DND-41 (cell line): ENCODE data around the gene CYB5A.

Experiments used
- ATAC-seq: fragments of 200-7000 bp; cut with Tn5 transposase; 3 replicates; pipeline ENCODE4 v1.9.1; 2021; ENCODE audit warnings: low read depth; ENCODE audit not compliant: insufficient read depth
- DNase-seq: peaks from one replicate; pipeline ENCODE4 v3.0.0-alpha.2; 2020
- H2AFZ ChIP-seq: 2 replicates; pipeline ENCODE4 v1.6.0; 2012; ENCODE audit warnings: low read depth, low read length
- H3K27ac ChIP-seq: 2 replicates; pipeline ENCODE4 v1.5.1; 2012; ENCODE audit warnings: low read length, inconsistent platforms
- H3K27me3 ChIP-seq: fragments of 200-600 bp; sonication (generic); 2 replicates; pipeline ENCODE4 v1.6.0; 2012; ENCODE audit warnings: low read length, mild to moderate bottlenecking, inconsistent platforms; ENCODE audit not compliant: insufficient read depth, poor library complexity
- H3K36me3 ChIP-seq: 2 replicates; pipeline ENCODE4 v1.5.1; 2012; ENCODE audit warnings: low read length, inconsistent platforms; ENCODE audit not compliant: insufficient read depth
- H3K4me1 ChIP-seq: 2 replicates; pipeline ENCODE4 v1.5.1; 2012; ENCODE audit warnings: mild to moderate bottlenecking, low read length; ENCODE audit not compliant: insufficient read depth
- H3K4me2 ChIP-seq: 2 replicates; pipeline ENCODE4 v1.6.0; 2012; ENCODE audit warnings: mild to moderate bottlenecking, moderate library complexity, low read length, inconsistent platforms; ENCODE audit not compliant: insufficient read depth
- H3K4me3 ChIP-seq, 2 experiments: fragments of 200-600 bp in 1 of 2; shearing (Covaris generic) in 1 of 2; 2 replicates each; pipeline ENCODE4 v1.5.1; 2012 to 2016; ENCODE audit warnings: inconsistent platforms in 2 of 2, low read length in 2 of 2, mild to moderate bottlenecking in 2 of 2, low read depth in 1 of 2, moderate library complexity in 1 of 2
- H3K79me2 ChIP-seq: 2 replicates; pipeline ENCODE4 v1.6.0; 2012; ENCODE audit warnings: low read length, inconsistent platforms; ENCODE audit not compliant: insufficient read depth
- H3K9ac ChIP-seq: 2 replicates; pipeline ENCODE4 v1.6.0; 2012; ENCODE audit warnings: low read depth, mild to moderate bottlenecking, inconsistent platforms, low read length, moderate library complexity
- H3K9me3 ChIP-seq: 2 replicates; pipeline ENCODE4 v1.5.1; 2012; ENCODE audit warnings: low read length, moderate library complexity, mild to moderate bottlenecking, inconsistent platforms; ENCODE audit not compliant: insufficient read depth, severe bottlenecking
- H4K20me1 ChIP-seq: 2 replicates; pipeline ENCODE4 v1.6.0; 2012; ENCODE audit warnings: low read length; ENCODE audit not compliant: insufficient read depth
- EZH2 ChIP-seq: IDR thresholded peaks from 3 replicates; pipeline ENCODE4 v1.6.1; 2012; ENCODE audit warnings: borderline replicate concordance, low read depth, mild to moderate bottlenecking, moderate library complexity, low read length, inconsistent platforms; ENCODE audit not compliant: severe bottlenecking
- TF ChIP-seq, protein P1 (sequence below): IDR thresholded peaks from 2 replicates; pipeline ENCODE4 v1.5.1; 2012; ENCODE audit warnings: borderline replicate concordance, low read length, moderate library complexity, mild to moderate bottlenecking; ENCODE audit not compliant: poor library complexity, severe bottlenecking; ENCODE audit errors: extremely low read depth

The CYB5A gene

DNA sequence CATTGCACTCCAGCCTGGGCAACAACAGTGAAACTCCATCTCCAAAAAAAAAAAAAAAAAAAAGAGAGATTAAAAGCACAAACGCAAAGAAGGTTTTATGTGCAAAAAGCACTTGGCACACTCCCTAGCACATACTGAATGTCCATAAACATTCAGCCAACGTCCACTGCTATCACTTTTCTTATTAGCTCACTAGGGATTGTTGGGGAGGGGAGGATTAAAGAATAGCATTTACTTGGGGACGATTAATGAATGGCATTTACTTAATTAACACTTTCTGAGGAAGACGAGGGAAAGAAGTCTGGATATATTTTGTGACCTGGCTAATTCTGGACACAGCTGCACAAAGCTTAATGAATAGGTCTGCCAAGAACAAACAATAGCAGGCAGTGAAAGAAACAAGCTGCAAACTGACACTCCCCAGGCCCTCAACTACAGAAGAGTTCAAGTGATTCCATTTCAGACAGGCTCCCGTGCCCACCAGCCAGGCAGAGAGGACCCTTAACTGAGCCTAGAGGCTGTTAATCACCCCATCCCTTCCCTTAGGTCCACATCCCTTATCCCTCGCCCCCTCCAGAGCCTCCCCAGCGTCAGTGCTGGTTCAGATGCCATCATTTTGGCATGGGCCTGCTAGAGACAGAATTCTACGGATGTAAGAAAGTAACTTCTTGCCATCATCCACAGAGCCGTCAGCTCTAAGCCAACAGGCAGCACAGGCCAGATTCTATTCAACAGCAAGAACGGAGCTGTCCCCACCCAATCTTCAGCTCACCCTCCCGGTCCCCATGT lies 7.4 kb downstream of the CYB5A start:
- peaks cover 17% of the 10 kb centered on the region; the same call in 1 of the 2 replicates for H4K20me1 ChIP-seq
- no peaks in the 10 kb centered on the region for H3K36me3 ChIP-seq
- H3K4me1 ChIP-seq: peaks cover 4% of the 10 kb centered on the region; the same call in 1 of the 2 replicates
- H3K9ac ChIP-seq: no peak overlapping the region
- H3K9me3 ChIP-seq: no peaks in the 10 kb centered on the region
- H3K27me3 ChIP-seq: peaks cover 13% of the 10 kb centered on the region
- no peak for ATAC-seq
- no peak for DNase-seq
- H3K4me2 ChIP-seq: no peak overlapping the region
- H3K79me2 ChIP-seq: peaks cover 7% of the 10 kb centered on the region; the same call in 1 of the 2 replicates
- H2AFZ ChIP-seq: no peak overlapping the region
- H3K27ac ChIP-seq: no peak overlapping the region
- no peak overlapping the region for H3K4me3 ChIP-seq
- TF ChIP-seq, protein P1, sequence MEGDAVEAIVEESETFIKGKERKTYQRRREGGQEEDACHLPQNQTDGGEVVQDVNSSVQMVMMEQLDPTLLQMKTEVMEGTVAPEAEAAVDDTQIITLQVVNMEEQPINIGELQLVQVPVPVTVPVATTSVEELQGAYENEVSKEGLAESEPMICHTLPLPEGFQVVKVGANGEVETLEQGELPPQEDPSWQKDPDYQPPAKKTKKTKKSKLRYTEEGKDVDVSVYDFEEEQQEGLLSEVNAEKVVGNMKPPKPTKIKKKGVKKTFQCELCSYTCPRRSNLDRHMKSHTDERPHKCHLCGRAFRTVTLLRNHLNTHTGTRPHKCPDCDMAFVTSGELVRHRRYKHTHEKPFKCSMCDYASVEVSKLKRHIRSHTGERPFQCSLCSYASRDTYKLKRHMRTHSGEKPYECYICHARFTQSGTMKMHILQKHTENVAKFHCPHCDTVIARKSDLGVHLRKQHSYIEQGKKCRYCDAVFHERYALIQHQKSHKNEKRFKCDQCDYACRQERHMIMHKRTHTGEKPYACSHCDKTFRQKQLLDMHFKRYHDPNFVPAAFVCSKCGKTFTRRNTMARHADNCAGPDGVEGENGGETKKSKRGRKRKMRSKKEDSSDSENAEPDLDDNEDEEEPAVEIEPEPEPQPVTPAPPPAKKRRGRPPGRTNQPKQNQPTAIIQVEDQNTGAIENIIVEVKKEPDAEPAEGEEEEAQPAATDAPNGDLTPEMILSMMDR: no peak
- TF ChIP-seq EZH2: no peak

DNA sequence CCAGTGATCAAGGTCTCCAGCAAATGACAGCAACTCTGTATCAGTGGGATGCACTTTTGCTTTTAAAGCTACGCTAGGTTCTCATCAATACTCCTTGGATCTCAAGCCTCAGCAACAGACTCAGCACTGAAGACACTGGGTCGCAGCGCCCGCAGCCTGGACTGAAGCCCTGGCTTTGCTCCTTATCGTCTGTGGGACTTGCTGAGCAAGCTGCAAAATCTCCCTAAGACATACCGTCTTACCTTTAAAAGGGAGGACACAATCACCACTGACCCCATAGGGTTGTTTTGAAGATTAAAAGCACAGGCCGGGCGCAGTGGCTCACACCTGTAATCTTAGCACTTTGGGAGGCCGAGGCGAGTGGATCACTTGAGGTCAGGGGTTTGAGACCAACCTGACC lies 8.1 kb downstream of the CYB5A start:
- H3K79me2 ChIP-seq: peaks cover 7% of the 10 kb centered on the region; the same call in 1 of the 2 replicates

GRCh38 chr18:74282755-74283554 lies 8.8 kb downstream of the CYB5A start:
- Histone ChIP-seq H3K27ac (no peak overlapping the region), H2AFZ (no peak overlapping the region)

More for the DNA sequence above, 8.1 kb downstream of the CYB5A start:
- no peak for TF ChIP-seq EZH2
- TF ChIP-seq, protein P1: no peak
- DNase-seq: no peak
- no peak overlapping the region for H3K4me3 ChIP-seq
- H3K27me3 ChIP-seq: peaks cover 13% of the 10 kb centered on the region
- H3K36me3 ChIP-seq: no peaks in the 10 kb centered on the region
- H3K9ac ChIP-seq: no peak overlapping the region
- H3K4me2 ChIP-seq: no peak overlapping the region
- no peaks in the 10 kb centered on the region for H3K9me3 ChIP-seq
- no peak for ATAC-seq
- no peak overlapping the region for H2AFZ ChIP-seq
- peaks cover 4% of the 10 kb centered on the region; the same call in 1 of the 2 replicates for H3K4me1 ChIP-seq
- peaks cover 17% of the 10 kb centered on the region; the same call in 1 of the 2 replicates for H4K20me1 ChIP-seq
- no peak overlapping the region for H3K27ac ChIP-seq

More at GRCh38 chr18:74282755-74283554, 8.8 kb downstream of the CYB5A start:
- no peak overlapping the region for H3K4me3 ChIP-seq
- DNase-seq: no peak
- peaks cover 17% of the 10 kb centered on the region; the same call in 1 of the 2 replicates for H4K20me1 ChIP-seq
- no peak overlapping the region for H3K4me2 ChIP-seq
- TF ChIP-seq EZH2: no peak
- TF ChIP-seq, protein P1: no peak
- ATAC-seq: no peak
- peaks cover 7% of the 10 kb centered on the region; the same call in 1 of the 2 replicates for H3K79me2 ChIP-seq
- no peak overlapping the region for H3K9ac ChIP-seq
- peaks cover 11% of the 10 kb centered on the region for H3K27me3 ChIP-seq
- no peaks in the 10 kb centered on the region for H3K36me3 ChIP-seq
- H3K9me3 ChIP-seq: no peaks in the 10 kb centered on the region
- peaks cover 4% of the 10 kb centered on the region; the same call in 1 of the 2 replicates for H3K4me1 ChIP-seq
